HG03378 (cell line): Measurements from ENCODE around the gene PPP1R12B.
"Not testable (repeated sequence)": the region's sequence is repeated elsewhere in the genome, so short reads cannot be mapped to it uniquely, and the experiment has no call there.

Source experiments
- ATAC-seq: cut with Tn5 transposase; IDR thresholded peaks from one replicate; pipeline ENCODE4 v1.9.1; 2021; ENCODE audit warnings: mild to moderate bottlenecking, moderate library complexity; ENCODE audit not compliant: unreplicated experiment

Gene PPP1R12B

GRCh38 chr1:202553560-202554038, 205.1 kb downstream of the PPP1R12B start:
- ATAC-seq = peak; percentile 81

- ATAC-seq = not testable (repeated sequence)
These were observed 206.1 kb downstream of the PPP1R12B start for GRCh38 chr1:202554619-202555018.

- not testable (repeated sequence) for ATAC-seq
These were observed 207.5 kb downstream of the PPP1R12B start for GRCh38 chr1:202556037-202556436.

- not testable (repeated sequence) for ATAC-seq
These were observed 209.2 kb downstream of the PPP1R12B start for GRCh38 chr1:202557662-202558061.

- no peak for ATAC-seq
These were observed 212.7 kb downstream of the PPP1R12B start for GRCh38 chr1:202561240-202561639.

GRCh38 chr1:202561726-202562443, 213.4 kb downstream of the PPP1R12B start:
- ATAC-seq = no peak

GRCh38 chr1:202562444-202563060, 214.1 kb downstream of the PPP1R12B start:
- no peak for ATAC-seq

- no peak for ATAC-seq
These were observed 215.3 kb downstream of the PPP1R12B start for GRCh38 chr1:202563818-202564217.

- ATAC-seq = no peak
These were observed 216.5 kb downstream of the PPP1R12B start for GRCh38 chr1:202564958-202565495.

- ATAC-seq = peak; percentile 83
These were observed 217.5 kb downstream of the PPP1R12B start for GRCh38 chr1:202565890-202566602.

- no peak for ATAC-seq
These were observed 219.2 kb downstream of the PPP1R12B start for GRCh38 chr1:202567738-202568137.

- ATAC-seq = no peak
These were observed 219.9 kb downstream of the PPP1R12B start for GRCh38 chr1:202568410-202568809.

- ATAC-seq = no peak
These were observed 220.3 kb downstream of the PPP1R12B start for GRCh38 chr1:202568826-202569225.

- ATAC-seq = no peak
These were observed 221.2 kb downstream of the PPP1R12B start for GRCh38 chr1:202569393-202570322.

GRCh38 chr1:202571719-202572339, 223.3 kb downstream of the PPP1R12B start:
- ATAC-seq = no peak

GRCh38 chr1:202572867-202573266, 224.4 kb downstream of the PPP1R12B start:
- ATAC-seq = no peak

GRCh38 chr1:202575918-202576653, 227.6 kb downstream of the PPP1R12B start:
- no peak for ATAC-seq

GRCh38 chr1:202576816-202577215, 228.3 kb downstream of the PPP1R12B start:
- ATAC-seq = no peak

- ATAC-seq = no peak
These were observed 228.9 kb downstream of the PPP1R12B start for GRCh38 chr1:202577381-202577780.
